ENCODE results near the gene MRPL51.
"Not testable (repeated sequence)": the region's sequence is repeated elsewhere in the genome, so short reads cannot be mapped to it uniquely, and the experiment has no call there.

Gene MRPL51

GRCh38 chr12:6532051-6532926 lies 39.2 kb upstream of the MRPL51 start:
- DNase-seq (ENCODE audit: low spot score) = peak; percentile 89

- DNase-seq (ENCODE audit: low spot score) = no peak
Measured at GRCh38 chr12:6530576-6531260, 37.7 kb upstream of the MRPL51 start.

- no peak for DNase-seq (ENCODE audit: low spot score)
Measured at GRCh38 chr12:6529291-6529737, 36.3 kb upstream of the MRPL51 start.

- DNase-seq (ENCODE audit: low spot score) = no peak
Measured at GRCh38 chr12:6528539-6529235, 35.6 kb upstream of the MRPL51 start.

- DNase-seq (ENCODE audit: low spot score) = no peak
Measured at GRCh38 chr12:6527711-6528110, 34.6 kb upstream of the MRPL51 start.

- no peak for DNase-seq (ENCODE audit: low spot score)
Measured at GRCh38 chr12:6526766-6527525, 33.9 kb upstream of the MRPL51 start.

- no peak for DNase-seq (ENCODE audit: low spot score)
Measured at GRCh38 chr12:6526201-6526600, 33.1 kb upstream of the MRPL51 start.

- no peak for DNase-seq (ENCODE audit: low spot score)
Measured at GRCh38 chr12:6524648-6525047, 31.6 kb upstream of the MRPL51 start.

- DNase-seq (ENCODE audit: low spot score) = no peak
Measured at GRCh38 chr12:6523708-6524107, 30.6 kb upstream of the MRPL51 start.

- DNase-seq (ENCODE audit: low spot score) = no peak
Measured at GRCh38 chr12:6522193-6522592, 29.1 kb upstream of the MRPL51 start.

- DNase-seq (ENCODE audit: low spot score) = no peak
Measured at GRCh38 chr12:6520186-6520585, 27.1 kb upstream of the MRPL51 start.

GRCh38 chr12:6508087-6508486 lies 15.0 kb upstream of the MRPL51 start:
- DNase-seq (ENCODE audit: low spot score) = no peak

- no peak for DNase-seq (ENCODE audit: low spot score)
Measured at GRCh38 chr12:6507102-6507998, 14.3 kb upstream of the MRPL51 start.

- DNase-seq (ENCODE audit: low spot score) = no peak
Measured at GRCh38 chr12:6500466-6500865, 7.4 kb upstream of the MRPL51 start.

- not testable (repeated sequence) for DNase-seq (ENCODE audit: low spot score)
Measured at GRCh38 chr12:6497291-6497690, 4.2 kb upstream of the MRPL51 start.

- DNase-seq (ENCODE audit: low spot score) = no peak
Measured at GRCh38 chr12:6494968-6495367, 1.9 kb upstream of the MRPL51 start.

GRCh38 chr12:6494258-6494743 lies 1.2 kb upstream of the MRPL51 start:
- no peak for DNase-seq (ENCODE audit: low spot score)

- peak; percentile 96 for DNase-seq (ENCODE audit: low spot score)
Measured at GRCh38 chr12:6493497-6494257, 615 bp upstream of the MRPL51 start, which contains the start of gene NCAPD2. Gene NCAPD2 (plus strand): TSS chr12:6494102. CDS start chr12:6495099, 997 bp downstream.

GRCh38 chr12:6490673-6491072 lies 2.4 kb downstream of the MRPL51 start:
- DNase-seq (ENCODE audit: low spot score) = not testable (repeated sequence)

GRCh38 chr12:6489449-6489848 lies 3.6 kb downstream of the MRPL51 start:
- DNase-seq (ENCODE audit: low spot score) = no peak
